ENCODE results near the gene MRAP.
"Not testable (repeated sequence)": the region's sequence is repeated elsewhere in the genome, so short reads cannot be mapped to it uniquely, and the experiment has no call there.

The MRAP gene

DNA sequence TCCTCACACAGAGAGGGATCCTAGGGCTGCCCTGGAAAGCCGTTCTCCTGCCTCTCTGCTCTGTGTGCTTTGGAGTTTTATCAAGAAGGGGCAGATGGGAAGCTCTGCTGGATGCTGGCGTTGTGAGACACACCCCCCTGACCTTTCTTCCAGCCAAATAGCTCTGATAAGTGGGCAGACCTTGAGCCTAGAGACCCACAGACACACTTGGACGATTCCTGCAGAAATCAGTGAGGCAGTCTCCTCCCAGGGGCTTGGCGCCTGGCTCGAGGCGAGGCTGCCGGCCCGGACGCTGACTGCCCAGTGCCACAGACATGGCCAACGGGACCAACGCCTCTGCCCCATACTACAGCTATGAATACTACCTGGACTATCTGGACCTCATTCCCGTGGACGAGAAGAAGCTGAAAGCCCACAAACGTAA lies at the start of gene MRAP:
Gene MRAP, plus strand, starts transcription at position 198 of the 424 bp plus-strand sequence. Its CDS starts 117 bp downstream, at position 315.
- no peak for DNase-seq

DNA sequence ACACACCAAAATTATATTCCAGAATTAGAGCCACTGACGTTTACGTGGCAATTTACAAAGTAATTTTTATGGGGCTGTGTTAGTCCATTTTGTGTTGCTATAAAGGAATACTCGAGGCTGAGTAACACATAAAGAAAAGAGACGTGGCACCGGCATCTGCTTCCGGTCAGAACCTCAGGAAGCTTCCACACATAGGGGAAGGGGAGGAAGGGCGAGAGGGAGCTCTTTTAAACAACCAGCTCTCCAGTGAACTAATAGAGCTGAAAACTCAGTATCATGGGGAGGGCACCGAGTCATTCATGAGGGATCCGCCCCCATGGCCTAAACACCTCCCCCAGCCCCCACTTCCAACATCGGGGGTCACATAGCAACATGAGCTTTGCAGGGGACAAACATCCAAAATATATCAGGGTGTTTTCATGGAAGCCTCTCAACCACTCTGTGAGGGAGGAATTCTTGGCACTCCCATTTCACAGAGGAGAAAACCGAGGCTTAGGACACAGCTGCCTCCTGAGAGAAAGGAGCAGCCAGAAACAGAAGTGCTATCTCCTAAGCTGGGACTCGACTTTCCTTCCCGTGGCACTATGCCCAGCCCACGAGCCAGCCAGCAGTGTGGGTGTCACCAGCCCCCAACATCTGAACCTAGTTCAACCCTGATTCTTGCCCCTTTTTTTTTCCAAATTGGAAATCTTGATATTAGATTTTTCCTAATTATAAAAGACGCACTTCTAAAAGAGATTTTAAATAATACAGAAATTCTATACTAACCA lies 49.0 kb upstream of the MRAP start:
- no peak for DNase-seq

DNA sequence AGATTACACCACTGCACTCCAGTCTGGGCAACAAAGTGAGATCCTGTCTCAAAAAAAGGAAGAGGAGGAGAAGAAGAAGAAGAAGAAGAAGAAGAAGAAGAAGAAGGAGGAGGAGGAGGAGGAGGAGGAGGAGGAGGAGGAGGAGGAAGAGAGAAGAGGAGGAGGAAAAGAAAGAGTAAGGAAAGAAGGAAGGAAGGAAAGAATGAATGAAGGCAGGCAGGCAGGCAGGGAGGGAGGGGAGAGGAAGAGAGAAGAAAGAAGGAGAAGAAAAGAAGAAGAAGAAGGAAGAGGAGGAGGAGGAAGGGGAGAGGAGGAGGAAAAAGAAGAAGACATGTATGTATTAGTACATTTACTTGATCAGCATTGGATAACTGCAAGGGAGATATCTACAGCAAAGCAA lies 46.5 kb upstream of the MRAP start:
- DNase-seq, result no peak

DNA sequence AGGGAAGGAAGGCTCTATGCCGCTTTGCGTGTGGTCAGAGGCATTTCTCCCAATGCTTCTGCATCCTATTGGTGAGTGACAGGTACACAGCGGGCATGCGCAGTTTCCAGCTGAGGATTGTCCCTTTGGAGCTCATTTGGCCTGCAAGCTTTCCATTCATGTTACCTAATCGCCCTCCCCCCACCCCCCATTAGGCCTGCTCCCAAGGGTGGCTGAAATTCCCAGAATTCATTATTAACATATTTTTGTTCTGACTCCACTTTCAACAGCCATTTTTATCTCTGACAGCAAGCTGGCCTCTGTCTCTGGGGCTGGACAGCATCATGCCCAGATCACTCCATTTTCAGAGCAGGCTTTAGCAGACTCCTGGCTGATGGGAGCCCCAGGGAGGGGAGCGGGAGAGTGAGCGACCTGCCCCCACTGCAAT lies 45.4 kb upstream of the MRAP start:
- DNase-seq, result no peak

DNA sequence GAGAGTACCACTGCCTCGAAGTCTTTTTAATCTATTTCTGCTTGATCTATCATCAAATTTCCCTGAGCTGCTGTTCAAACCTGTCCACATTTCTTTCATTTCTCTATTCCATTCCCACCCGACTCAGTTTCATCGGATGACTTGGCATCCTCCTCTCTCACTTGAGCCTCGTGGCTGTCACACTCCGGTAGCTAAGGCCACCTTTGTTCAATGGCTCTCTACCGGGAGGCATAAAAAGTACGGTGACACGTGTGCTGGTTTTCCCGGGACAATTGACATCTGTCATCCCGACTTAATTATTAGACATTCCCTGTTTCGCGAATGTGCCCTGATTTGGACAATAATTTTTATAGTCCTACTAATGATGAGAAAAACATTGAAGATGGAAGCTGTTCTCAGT lies 42.4 kb upstream of the MRAP start:
- DNase-seq, result no peak

DNA sequence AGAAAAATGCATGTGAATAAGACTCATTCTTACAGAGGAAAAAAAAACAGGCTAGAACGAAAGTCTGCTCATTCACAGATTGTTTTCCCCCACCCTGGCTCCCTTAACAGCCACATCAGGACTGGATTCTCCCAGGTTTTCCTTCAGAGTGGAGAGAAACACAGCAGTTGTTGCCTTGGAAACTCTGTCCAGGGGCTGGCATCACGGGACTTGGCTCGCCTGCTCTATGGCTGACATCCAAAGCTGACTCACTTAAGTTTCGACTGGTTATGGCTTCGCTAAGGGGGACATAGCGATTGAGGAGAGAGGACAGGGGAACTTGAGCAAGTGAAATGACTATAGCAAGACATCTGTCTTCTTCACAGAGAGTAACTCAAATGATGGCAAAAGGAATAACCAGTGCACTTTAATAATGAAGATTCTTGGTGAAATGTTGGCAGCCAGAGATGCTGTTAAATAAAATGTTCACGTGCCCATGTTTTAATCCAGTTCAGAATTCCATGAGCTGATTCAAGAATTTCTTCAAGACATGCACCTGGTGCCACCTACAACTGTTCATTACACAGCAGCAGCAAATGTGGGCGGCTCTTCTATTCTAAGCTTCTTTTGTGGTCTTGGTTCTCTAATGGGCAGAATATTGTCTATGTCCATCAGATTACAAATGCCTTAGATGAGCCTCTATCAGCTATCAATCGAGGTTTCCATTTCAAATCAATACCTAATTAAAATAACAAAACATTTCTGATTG lies 41.6 kb upstream of the MRAP start:
- DNase-seq, result no peak

DNA sequence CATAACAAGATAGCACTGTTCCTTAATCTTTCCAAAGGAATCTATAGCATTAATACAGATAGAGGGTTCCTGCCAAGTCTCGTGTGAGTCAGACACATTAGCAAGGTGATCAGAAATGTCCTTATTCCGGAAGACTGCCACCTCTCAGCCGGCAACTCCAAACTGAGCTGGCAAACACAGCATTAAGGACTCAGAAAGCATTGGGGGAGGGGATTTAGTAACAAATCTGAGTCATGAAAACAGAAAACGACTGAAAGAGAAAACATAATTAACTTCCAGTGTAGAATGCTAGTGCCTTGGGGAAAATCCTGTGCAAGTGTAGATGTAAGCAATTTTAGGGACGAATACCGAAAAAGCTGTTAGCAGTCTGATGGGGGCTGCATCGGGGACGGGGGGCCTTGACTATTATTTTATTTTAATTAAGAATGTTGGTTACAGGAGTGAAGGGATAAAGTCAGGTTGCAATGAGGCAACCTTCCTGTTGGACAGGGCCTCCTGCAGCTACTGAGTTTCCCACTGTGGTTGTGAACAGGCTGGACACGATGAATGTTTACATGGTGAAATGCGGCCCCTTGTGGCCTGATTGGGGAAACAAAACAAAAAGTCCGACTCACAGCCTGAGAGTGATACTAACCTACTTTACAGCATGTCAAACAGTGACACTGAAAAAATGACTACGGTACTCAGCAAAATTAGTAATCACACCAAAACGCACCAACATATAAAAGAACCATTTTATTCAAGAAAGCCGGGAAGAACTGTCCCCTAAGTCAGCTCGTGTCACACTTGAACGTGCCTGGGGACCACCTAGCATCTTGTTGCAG lies 40.5 kb upstream of the MRAP start:
- peak in 1 of 2 experiments; percentile 50 for DNase-seq

DNA sequence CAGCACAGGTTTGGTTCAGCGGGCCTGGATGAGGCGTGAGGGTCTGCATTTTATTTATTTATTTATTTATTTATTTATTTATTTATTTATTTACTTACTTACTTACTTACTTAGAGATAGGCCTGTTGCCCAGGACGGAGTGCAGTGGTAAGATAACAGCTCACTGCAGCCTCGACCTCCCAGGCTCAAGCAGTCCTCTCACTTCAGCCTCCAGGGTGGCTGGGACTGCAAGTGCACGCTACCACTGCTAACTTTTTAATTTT lies 39.9 kb upstream of the MRAP start:
- DNase-seq, result not testable (repeated sequence)

DNA sequence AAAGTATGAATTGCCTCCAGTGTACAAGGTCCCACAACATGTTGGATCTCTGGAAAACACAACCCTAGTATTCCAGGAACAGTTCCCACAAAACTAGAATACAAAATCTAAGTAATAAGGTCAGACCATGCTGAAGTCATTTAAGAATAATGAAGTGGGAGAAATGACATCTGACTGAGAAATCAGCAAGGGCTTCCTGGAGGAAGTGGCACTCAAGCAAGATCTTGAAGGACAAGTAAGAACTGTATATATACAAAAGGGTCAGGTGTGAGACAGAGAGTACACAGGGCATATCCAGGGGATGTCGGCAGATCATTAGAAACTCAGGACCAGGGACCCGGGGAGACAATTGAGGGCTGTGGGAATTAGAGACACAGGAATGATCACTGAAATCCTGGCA lies 38.5 kb upstream of the MRAP start:
- DNase-seq, result no peak

DNA sequence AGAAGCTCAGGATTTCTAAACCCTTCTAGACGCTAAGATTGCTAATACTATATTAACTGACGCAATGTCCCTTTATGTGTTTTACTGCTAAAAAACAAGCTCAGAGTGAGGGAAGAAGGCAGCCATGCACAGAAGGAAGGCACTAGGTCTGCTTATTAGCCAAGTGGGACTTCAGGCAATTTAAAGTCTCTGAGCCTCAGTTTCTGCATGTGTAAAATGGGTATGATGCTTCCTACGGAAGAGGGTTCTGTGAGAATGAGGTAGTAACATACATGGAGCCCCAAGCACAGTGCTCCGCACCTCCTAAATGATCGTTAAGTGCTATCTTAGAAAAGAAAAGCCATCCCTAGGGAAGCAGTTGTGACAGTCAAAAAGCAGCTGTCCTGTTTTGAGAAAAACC lies 36.7 kb upstream of the MRAP start:
- DNase-seq, result no peak

DNA sequence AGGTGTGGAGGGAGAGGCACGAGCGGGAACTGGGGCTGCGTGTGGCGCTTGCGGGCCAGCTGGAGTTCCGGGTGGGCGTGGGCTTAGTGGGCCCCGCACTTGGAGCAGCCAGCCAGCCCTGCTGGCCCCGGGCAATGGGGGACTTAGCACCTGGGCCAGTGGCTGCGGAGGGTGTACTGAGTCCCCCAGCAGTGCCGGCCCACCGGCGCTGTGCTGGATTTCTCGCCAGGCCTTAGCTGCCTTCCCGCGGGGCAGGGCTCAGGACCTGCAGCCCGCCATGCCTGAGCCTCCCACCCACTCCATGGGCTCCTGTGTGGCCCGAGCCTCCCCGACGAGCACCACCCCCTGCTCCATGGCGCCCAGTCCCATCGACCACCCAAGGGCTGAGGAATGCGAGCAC lies 33.3 kb upstream of the MRAP start:
- not testable (repeated sequence) for DNase-seq

DNA sequence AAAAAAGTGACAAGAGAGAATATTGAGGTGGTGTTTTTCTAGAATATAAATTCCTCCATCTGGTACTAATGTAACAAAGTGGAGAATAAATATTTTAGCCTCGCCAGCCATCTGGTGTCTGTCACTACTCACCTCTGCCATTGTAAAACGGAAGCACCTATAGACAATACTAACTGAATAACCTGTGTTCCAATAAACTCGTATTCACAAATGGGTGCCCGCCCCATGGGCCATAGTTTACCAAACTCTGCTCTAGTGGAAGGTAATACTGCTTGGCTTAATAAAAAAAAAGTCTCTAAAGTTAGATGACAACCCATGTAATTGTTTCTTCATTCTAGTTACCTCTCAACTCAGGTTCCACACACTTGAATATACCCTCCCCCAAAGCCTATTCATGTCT lies 27.9 kb upstream of the MRAP start:
- no peak for DNase-seq

DNA sequence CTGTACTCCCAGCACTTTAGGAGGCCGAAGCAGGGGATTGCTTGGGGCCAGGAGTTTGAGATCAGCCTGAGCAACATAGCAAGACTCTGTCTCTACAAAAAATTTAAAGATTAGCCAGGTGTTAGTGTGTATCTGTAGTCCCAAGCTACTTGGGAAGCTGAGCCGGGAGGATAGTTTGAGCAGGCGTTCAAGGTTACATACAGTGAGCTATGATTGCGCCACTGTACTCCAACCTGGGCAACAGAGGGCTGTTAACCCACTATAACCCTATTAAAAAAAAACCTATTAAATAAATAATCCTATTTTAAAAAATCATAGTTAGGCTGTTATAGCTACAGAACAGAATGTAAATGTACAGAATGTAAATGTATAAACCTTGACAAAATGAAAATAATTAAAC lies 22.0 kb upstream of the MRAP start:
- no peak for DNase-seq

DNA sequence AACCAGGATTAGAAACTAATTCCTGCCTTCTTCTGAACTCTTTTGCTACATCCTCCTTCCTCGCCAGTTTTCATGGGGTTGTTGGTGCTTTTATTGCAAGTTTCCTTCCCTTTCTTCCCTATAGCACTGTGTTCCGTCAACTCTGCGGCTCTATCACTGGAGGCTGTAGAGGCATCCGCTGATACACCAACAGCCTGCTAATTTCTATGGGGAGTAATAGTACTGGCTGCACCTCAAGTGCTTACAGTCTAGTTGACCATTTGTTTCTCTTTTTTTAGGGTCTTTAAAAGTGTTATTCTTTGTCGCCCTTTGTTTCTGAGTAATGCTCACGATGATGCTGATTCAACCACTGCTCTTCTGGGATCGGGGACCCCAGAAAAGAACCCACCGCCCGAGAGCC lies 20.6 kb upstream of the MRAP start:
- DNase-seq, result peak in 1 of 2 experiments; percentile 5

DNA sequence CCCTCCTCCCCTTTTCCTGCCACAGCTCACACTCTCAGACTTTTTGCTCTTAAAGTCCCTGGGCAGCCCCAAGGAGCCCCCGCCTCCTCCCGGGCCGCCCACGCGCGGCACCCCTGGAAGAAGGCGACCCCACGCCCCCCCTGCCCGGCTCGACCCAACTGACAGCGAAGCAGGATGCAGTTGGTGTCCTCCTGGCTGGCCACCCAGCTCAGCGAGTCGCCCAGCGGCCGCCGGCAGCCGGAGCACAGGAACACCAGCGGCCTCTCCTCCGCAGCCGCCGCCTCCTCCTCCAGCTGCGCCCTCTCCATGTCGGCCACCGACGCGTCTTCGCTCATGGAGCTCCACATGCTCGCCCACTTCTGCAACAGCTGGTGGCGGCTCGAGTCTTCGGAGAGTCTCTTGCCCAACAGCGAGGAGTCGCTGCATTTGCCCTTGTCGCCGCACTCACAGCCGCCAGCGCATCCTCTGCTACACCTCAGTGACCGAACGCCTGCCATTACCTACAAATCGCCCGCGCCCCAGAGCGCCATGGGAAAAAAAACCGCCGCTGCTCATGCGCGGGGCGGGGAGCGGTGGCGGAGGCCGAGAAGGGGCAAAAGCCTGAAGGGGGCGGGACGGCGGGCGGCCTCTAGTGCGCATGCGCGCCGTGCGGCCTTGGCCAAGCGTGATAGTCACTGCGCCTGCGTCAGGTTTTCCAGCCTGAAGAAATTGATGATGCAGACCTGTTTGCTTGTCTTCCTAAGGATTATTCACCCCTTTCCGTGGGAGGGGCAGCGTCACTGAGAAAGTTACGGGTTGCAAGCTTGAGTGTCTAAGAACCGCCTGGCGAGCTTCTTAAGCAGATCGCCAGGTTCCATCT lies 19.9 kb upstream of the MRAP start, which contains the start of gene MIS18A:
Gene MIS18A, minus strand, starts transcription at position 532 of the 859 bp plus-strand sequence. Its CDS starts 35 bp downstream, at position 497.
- peak; percentile 60 to 89 for DNase-seq

DNA sequence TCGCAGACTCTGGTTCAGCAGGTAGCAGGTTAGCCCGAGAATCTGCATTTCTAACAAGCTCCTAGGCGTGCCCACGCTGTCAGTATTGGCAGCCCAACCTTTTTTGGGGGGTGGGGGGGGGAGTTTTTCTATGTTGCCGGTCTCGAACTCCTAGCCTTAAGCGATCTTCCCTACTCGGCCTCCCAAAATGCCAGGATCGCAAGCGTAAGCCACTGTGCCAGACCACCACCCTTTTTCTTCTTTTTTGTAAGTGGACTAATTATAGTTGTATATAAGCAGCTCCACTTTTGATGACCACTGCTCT lies 19.3 kb upstream of the MRAP start:
- DNase-seq, result no peak

DNA sequence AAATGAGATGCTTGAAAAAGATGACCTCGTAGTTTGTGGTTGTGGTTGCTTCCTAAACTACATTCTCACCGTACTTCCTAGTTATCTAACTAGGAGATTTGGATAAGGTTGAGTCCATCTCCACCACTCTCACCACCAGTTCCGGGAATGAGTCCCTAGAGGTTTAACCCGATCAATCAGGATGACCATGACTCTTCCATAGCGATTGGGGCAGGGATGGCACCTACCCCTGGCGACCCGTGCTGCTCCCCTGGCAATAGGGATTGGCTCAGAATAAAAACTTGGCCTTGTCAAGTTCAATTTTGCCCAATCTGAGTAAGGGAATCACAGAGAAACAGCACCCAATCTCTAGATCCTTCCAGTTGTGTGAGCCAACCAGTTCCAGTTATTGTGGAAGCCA lies 17.1 kb upstream of the MRAP start:
- no peak for DNase-seq

DNA sequence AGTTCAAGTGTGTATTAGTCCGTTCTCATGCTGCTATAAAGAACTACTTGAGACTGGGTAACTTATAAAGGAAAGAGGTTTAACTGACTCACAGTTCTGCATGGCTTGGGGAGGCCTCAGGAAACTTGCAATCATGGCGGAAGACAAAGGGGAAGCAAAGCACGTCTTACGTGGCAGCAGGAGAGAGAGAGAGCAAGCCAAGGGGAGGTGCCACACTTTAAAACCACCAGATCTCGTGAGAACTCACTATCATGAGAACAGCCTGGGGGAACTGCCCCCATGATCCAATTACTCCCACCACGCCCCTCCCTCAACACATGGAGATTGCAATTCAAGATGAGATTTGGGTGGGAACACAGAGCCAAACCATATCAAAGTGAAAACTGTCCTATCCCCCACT lies 15.7 kb upstream of the MRAP start:
- DNase-seq, result no peak

DNA sequence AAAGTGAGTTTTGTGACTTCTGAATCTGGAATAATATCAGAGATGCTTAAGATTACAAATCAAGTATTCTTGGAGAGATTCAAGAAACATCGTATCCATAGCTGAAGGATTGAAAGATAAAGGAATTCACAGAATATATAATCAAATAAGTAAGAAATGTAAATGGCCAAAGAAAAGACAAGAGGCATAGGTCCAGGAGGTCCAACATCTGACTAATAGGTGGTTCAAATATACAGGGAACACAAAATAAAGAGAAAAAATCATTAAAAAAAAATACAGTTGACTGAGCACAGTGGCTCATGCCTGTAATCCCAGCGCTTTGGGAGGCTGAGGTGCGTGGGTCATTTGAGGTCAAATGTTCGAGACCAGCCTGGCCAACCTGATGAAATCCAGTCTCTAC lies 13.2 kb upstream of the MRAP start:
- DNase-seq, result no peak

DNA sequence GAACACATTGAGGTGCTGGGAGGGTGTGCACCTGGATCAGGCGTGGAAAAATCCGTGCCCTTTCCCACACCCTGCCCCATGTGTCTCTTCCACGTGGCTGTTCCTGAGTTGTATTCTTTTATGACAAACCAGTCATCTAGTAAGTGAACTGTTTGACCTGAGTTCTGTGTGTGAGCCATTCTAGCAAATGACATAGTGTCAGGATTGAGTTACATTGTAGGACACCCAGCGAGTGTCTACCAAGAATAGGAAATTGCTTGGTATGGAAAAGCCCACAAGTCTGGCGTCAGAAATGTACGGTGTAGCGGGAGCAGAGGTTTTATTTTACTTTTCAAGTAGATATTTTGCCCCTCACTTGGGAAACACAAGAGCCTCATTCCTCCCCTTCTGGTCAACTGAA lies 1.2 kb upstream of the MRAP start:
- DNase-seq, result no peak

DNA sequence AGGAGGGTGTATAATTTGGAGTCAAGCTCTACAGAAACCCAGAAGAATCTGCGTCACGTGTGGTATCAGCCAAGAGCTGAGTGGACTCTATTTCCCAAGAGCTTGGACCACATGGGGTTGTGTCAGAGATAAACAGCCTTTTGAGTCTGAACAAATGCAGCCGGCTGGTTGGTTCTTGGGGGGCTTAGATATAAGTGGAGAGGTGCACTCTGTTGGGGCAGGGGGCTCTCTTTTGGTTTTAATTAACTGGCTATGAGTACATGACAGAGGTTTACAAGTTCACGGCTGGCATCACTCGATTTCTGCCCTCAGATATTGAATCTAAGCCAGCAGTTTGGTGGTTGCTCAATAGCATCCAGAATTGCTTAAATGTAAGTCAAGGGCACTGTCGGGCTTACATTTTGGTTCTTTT lies 501 bp upstream of the MRAP start:
- no peak for DNase-seq

DNA sequence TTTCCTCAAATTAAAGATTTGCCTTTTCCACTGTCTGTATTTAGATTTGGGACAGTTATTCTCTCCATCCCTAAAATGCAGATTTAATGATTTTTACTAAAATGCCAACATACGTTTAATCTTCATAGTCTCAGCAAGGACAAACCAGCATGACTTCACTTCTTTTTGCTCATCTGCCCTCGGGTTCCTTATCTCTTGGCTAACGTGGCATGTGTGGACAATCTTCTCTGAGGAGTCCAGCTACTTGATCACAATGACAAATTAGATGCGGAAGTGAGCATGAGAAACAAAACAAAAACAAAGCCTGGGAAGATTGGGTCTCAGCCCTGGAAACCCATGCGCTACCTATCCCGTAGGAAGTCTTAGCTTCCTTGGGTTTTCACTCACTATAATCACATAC lies 1.0 kb downstream of the MRAP start:
- no peak for DNase-seq

DNA sequence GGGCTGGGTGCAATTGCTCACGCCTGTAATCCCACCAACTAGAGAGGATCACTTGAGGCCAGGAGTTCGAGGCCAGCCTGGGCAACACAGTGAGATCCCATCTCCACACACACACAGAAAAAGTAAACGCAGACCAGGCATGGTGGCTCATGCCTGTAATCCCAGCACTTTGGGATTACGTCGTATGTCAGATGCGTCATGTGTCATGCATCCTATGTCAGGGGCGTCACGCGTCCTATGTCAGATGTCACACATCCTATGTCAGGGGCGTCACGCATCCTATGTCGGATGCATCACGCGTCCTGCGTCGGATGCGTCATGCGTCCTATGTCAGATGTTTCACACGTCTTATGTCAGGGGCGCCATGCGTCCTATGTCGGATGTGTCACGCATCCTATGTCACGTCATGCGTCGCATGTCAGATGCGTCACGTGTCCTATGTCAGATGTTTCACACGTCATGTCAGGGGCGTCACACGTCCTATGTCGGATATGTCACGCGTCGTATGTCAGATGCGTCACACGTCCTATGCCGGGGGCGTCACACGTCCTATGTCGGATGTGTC lies 1.5 kb downstream of the MRAP start:
- DNase-seq, result no peak

Measured in SW 1271 (cell line).